RWPE2 (cell line): ENCODE data around the gene ATG2A.

ENCODE experiments used
- ATAC-seq: fragments of 200-7000 bp; cut with Tn5 transposase; 3 replicates; pipeline ENCODE4 v1.9.1; 2021; ENCODE audit warnings: low read depth
- DNase-seq: peaks from one replicate; pipeline ENCODE4 v3.0.0-alpha.2; 2020; ENCODE audit warnings: low spot score
- H3K27ac ChIP-seq: fragments of 450-650 bp; 2 replicates; pipeline ENCODE4 v1.5.1; 2017; ENCODE audit warnings: mild to moderate bottlenecking; ENCODE audit not compliant: poor library complexity, severe bottlenecking
- H3K27me3 ChIP-seq: fragments of 250-450 bp; sonication (Bioruptor Pico); 2 replicates; pipeline ENCODE4 v1.5.1; 2021; ENCODE audit warnings: mild to moderate bottlenecking, moderate library complexity; ENCODE audit not compliant: insufficient read depth, poor library complexity, severe bottlenecking
- H3K36me3 ChIP-seq: fragments of 250-450 bp; sonication (Bioruptor Pico); 2 replicates; pipeline ENCODE4 v1.5.1; 2020; ENCODE audit warnings: low read depth, mild to moderate bottlenecking, moderate library complexity
- H3K4me1 ChIP-seq: fragments of 250-450 bp; sonication (Bioruptor Pico); 2 replicates; pipeline ENCODE4 v1.5.1; 2021; ENCODE audit warnings: mild to moderate bottlenecking, moderate library complexity; ENCODE audit not compliant: insufficient read depth, poor library complexity, severe bottlenecking
- H3K4me3 ChIP-seq: fragments of 250-450 bp; sonication (Bioruptor Pico); 2 replicates; pipeline ENCODE4 v1.5.1; 2021; ENCODE audit warnings: mild to moderate bottlenecking, moderate library complexity; ENCODE audit not compliant: severe bottlenecking
- H3K9me3 ChIP-seq: fragments of 250-450 bp; sonication (Bioruptor Pico); 2 replicates; pipeline ENCODE4 v1.5.1; 2021; ENCODE audit warnings: mild to moderate bottlenecking, moderate library complexity; ENCODE audit not compliant: severe bottlenecking
- TF ChIP-seq, protein P1 (sequence below): fragments of 450-650 bp; IDR thresholded peaks from one replicate; pipeline ENCODE4 v1.5.1; 2017; ENCODE audit warnings: mild to moderate bottlenecking, moderate library complexity; ENCODE audit not compliant: poor library complexity, severe bottlenecking

ATG2A gene

GRCh38 chr11:64856382-64857227 lies 60.4 kb downstream of the ATG2A start:
- no peaks in the 10 kb centered on the region for H3K9me3 ChIP-seq
- H3K4me3 ChIP-seq: no peak overlapping the region
- H3K27me3 ChIP-seq: no peaks in the 10 kb centered on the region
- H3K36me3 ChIP-seq: peaks cover 68% of the 10 kb centered on the region
- DNase-seq (peak; percentile 94), ATAC-seq (peak; percentile 80)
- peak overlapping the region; percentile 99 for H3K27ac ChIP-seq
- TF ChIP-seq, protein P1, sequence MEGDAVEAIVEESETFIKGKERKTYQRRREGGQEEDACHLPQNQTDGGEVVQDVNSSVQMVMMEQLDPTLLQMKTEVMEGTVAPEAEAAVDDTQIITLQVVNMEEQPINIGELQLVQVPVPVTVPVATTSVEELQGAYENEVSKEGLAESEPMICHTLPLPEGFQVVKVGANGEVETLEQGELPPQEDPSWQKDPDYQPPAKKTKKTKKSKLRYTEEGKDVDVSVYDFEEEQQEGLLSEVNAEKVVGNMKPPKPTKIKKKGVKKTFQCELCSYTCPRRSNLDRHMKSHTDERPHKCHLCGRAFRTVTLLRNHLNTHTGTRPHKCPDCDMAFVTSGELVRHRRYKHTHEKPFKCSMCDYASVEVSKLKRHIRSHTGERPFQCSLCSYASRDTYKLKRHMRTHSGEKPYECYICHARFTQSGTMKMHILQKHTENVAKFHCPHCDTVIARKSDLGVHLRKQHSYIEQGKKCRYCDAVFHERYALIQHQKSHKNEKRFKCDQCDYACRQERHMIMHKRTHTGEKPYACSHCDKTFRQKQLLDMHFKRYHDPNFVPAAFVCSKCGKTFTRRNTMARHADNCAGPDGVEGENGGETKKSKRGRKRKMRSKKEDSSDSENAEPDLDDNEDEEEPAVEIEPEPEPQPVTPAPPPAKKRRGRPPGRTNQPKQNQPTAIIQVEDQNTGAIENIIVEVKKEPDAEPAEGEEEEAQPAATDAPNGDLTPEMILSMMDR: peak; percentile 20
- peaks cover 34% of the 10 kb centered on the region for H3K4me1 ChIP-seq

DNA sequence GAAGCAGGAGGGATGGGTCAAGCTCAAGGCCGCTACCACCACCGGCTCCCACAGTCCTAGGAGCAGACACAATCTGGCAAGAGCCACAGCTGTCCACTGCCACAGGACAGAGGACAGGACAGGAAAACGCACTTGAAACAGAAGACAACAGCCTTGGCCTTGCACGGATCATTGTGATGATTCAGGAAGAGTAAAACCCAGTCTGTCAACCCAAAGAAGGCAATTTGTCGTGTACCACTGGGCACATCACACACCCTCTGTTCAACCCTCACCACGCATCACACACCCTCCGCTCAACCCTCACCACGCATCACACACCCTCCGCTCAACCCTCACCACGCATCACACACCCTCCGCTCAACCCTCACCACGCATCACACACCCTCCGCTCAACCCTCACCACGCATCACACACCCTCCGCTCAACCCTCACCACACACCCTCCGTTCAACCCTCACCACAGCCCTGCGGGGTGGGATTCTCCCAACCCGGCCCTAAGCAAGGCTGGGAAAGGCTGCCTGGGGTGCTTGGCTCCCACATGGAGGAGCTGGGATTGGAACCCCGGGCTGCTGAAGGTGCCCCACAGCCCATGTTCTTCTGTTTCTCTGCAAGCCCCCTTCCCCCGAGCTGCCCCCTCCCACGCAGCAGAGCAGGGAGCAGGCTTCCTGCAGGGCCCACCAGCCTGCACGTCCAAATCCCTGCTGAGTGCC lies 61.3 kb downstream of the ATG2A start:
- H3K4me1 ChIP-seq: peaks cover 34% of the 10 kb centered on the region
- TF ChIP-seq, protein P1: no peak
- H3K27ac ChIP-seq: peak overlapping the region; percentile 99
- ATAC-seq (no peak), DNase-seq (no peak)
- no peak overlapping the region for H3K4me3 ChIP-seq
- no peaks in the 10 kb centered on the region for H3K9me3 ChIP-seq
- peaks cover 63% of the 10 kb centered on the region for H3K36me3 ChIP-seq
- no peaks in the 10 kb centered on the region for H3K27me3 ChIP-seq

DNA sequence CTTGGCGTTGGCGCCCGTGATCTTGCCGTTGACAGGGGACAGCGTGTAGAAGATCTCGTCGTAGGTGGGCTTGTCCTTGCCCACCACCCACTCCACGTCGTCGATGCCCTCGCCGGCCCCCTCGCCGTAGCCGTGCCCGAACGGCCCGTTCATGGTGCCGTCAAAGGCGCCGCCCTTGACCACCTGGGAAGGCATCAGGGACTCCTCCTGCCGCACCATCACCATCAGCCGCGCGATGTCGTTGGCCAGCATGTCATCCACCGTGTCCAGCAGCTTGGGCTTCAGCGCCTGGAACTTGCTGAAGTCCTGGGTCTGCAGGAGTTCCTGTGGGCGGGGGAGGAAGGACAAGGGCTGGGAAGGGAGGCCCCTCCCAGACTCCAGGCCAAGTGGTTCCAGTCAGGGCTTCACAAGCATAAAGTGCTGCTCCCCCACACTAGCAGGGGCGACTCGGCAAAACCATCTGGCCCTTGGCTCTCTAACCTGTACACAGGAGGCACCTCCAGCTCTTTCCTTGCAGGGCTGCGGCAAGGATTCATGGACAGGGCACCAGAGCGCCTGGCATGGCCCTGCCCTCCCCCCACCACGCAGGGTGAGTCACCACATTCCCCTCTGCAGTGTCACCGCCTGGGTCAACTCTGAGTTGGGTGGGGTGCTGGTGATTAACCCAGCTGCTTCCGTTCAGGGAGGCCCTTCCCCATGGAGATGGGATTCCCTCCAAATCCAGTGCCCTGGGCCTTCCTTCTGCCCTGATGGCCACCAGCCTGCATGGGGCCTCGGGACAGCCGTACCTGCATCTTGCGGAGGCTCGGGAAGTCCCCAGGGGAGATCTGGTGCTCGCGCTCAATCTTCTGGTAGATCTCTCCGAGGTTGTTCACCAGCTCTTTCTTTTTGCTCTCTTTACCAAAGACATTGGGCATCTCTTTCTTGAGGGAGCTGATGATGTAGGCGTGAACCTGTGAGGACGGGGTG lies 62.2 kb downstream of the ATG2A start:
- TF ChIP-seq, protein P1: no peak
- peak; percentile 97 for DNase-seq
- peak; percentile 81 for ATAC-seq
- no peaks in the 10 kb centered on the region for H3K9me3 ChIP-seq
- H3K4me3 ChIP-seq: no peak overlapping the region
- peaks cover 59% of the 10 kb centered on the region for H3K36me3 ChIP-seq
- H3K27ac ChIP-seq: peak overlapping the region; percentile 99
- no peaks in the 10 kb centered on the region for H3K27me3 ChIP-seq
- H3K4me1 ChIP-seq: peaks cover 36% of the 10 kb centered on the region

DNA sequence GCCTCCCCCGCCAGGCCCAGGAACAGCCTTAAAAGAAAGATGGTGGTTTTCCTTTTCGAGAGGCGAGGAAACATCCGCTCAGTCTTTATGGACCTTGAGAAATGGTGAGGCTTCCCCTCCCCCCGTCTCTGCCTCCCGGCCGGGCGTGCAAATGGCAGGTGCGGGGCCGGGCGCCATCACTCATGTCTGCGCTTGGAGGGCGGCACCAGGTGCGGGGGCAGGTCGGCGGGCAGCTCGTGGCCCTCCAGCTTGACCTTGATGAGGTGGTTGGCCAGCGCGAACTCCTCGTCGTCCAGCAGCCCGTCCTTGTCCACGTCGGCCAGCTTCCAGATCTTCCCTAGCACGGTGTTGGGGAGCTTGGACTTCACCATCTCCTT lies 62.9 kb downstream of the ATG2A start:
- Histone ChIP-seq H3K36me3 (peaks cover 53% of the 10 kb centered on the region), H3K4me3 (no peak overlapping the region), H3K4me1 (peaks cover 36% of the 10 kb centered on the region), H3K9me3 (no peaks in the 10 kb centered on the region), H3K27me3 (no peaks in the 10 kb centered on the region), H3K27ac (peak overlapping the region; percentile 99)
- TF ChIP-seq, protein P1: no peak
- ATAC-seq: no peak
- DNase-seq: no peak
